Activated CD4-positive, alpha-beta T cell treated with anti-CD3 and anti-CD28 coated beads, Interleukin-2, amount 50 U/mL, for 4 hours (primary cell): ENCODE results near the gene CD247.

Source experiments
- DNase-seq, 2 experiments: peaks; one replicate each; pipeline ENCODE4 v3.0.0-alpha.2; 2020

CD247 gene

GRCh38 chr1:167511374-167511986 lies 6.8 kb downstream of the CD247 start:
- no peak for DNase-seq

- no peak for DNase-seq
Measured at GRCh38 chr1:167510881-167511280, 7.4 kb downstream of the CD247 start.

GRCh38 chr1:167510244-167510643 lies 8.1 kb downstream of the CD247 start:
- DNase-seq, result no peak

DNA sequence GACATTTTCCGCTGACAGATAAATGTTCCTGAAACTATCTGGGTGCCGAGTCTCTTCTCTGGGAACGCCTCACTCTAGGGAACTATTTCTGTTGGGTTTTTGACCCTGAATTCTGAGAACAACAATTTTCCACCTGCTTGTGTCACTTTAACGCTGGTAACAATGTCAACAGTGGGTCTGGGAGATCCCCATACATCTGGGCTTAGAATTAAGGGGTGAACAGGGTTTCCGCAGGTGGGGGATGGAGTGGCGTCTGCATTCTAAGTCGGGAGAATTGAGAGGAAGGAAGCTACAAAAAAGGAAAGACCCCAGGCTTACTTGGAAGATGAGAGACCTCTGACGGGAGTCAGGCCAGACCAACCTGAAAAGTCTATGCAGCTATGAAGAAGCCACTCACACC lies 8.7 kb downstream of the CD247 start:
- no peak for DNase-seq

DNA sequence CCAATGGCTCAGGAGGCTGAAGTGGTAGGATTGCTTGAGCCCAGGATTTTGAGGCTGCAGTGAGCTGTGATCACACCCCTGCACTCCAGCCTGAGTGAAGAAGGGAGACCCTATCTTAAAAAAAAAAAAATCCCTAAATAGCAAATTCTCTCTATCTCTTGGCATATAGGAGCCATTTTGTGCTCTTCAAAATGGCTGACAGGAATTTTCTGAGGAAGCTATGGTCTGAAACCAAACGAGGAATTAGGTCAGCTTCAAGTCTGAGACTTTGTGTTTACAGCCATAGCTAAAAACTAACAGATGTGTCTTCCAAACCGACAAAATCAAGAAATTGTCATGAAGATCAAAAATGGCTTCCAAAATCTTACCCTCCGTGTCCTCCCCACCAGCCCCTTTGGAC lies 10.6 kb downstream of the CD247 start:
- no peak for DNase-seq

- DNase-seq, result no peak
Measured at GRCh38 chr1:167504467-167504827, 13.9 kb downstream of the CD247 start.

DNA sequence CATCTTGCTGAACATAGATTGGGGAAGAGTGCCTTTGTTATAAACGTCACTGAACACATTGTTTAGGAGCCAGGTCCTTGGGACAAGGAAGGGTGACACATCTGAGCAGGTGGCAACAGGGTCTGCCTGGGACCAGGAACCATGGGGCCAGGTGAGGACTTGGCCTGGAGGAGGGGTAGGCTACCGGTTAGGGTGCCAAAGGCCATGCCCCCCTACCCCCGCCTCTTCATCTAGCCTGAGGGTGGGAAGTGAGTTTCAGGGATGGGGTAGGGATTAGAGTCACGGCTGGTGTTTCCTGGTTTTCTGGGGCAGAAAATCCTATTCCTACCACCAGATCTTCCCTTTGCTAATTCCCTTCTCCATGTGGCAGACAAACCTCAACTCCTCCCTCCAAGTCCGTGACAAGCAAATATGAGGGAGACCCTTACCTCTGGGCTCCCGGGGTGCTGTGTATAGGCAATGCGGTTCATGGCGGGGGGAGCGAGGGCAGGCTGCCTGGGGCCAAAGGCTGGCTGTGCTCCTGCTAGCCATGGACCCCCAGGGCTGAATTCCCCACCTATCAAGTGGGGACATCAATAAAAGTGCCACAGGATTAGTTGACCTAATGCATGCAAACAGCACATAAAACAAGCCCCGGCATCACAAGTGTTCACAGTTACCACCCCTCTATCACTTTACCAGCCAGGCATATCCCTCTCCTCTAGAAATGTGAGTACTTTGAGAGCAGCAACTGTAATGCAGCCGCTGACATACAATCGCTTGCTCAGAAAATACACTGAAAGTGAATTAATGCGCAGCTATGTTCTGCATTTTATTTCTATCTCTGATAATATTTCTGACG lies 14.5 kb downstream of the CD247 start:
- DNase-seq, result no peak

DNA sequence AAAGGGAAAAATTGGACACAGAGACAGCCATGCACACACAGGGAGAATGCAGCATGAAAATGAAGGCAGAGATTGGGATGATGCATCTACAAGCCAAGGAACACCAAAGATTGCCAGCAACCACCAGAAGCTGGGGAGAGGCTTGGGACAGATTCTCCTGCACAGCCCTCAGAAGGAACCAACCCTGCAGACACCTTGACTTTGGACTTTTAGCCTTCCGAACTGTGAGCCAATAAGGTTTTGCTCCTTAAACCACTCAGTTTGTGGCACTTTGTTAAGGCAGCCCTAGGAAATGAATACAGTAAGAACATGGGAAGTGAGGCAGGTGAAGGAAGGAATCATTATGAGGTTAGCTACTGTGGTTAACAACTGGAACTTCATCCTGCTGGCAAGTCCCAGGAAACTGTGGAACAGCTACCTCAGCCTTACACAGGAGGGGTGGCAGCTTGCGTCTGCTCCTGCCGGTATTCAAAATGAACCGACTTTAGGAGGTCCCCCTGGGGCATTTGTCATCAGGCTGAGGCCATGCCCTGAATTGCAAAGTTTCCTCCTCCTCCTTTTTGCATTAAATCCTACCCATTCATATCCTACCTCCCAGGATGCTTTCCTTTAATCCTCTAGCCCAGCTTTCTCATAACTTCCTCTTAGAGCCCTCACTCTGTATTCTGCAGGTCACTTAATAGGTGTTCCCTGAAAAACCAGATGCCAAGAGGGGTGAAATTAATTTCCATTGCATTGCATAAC lies 15.4 kb downstream of the CD247 start:
- no peak for DNase-seq

- no peak for DNase-seq
Measured at GRCh38 chr1:167502192-167502551, 16.2 kb downstream of the CD247 start.

DNA sequence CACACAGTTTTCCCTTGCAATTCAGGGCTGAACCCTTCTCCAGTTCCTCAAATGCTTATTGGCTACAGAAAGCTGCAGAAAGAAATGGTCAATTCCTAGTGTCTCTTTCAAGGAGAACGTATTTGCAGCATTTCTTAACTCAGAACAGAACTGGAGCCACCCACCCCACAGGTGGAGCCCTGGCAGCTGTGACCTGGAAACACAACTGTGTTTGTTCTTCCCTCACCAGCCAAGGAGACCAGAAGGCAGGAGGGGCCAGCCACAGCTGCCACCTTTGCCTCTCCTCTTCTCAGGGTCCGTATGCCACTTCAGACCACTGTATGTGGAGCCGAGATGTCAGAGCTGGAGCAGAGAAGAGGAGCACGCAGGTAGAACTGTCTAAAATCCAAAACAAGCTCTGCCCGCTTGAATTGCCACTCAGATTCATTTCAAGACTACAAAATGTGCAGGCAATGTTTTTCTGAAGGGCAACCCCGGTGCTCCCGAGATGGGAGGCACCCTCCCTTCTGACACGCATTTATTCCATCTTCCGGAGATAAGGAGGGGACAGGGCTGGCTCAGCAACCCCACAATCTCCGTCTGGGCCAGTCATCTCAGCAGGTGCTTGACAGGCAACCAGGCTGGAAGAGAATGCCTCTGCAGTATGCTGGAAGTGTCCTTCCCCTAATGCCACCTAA lies 16.7 kb downstream of the CD247 start:
- DNase-seq, result peak; percentile 50 to 51

GRCh38 chr1:167500283-167500860 lies 18.0 kb downstream of the CD247 start:
- DNase-seq, result no peak

DNA sequence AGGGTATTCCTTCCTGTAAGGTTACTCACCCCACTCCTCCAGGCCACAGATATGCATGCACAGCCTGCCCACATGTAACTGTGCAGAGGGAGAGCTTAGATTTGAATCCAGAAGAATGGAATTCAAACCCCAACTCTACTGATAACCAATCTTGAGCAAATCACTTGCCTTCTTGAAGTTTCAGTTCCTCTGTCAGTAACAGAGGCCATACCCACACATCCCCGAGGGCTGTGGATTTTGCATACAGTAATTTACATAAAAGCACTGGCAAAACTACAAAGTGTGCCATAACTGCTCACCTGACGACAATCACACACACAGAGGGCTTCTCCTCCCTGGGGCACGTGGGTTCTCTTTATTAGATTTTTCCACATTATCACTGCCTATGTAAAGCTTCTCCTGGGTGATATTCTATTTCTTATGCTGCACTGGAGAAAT lies 18.6 kb downstream of the CD247 start:
- DNase-seq, result no peak

- DNase-seq, result no peak
Measured at GRCh38 chr1:167499106-167499505, 19.2 kb downstream of the CD247 start.

DNA sequence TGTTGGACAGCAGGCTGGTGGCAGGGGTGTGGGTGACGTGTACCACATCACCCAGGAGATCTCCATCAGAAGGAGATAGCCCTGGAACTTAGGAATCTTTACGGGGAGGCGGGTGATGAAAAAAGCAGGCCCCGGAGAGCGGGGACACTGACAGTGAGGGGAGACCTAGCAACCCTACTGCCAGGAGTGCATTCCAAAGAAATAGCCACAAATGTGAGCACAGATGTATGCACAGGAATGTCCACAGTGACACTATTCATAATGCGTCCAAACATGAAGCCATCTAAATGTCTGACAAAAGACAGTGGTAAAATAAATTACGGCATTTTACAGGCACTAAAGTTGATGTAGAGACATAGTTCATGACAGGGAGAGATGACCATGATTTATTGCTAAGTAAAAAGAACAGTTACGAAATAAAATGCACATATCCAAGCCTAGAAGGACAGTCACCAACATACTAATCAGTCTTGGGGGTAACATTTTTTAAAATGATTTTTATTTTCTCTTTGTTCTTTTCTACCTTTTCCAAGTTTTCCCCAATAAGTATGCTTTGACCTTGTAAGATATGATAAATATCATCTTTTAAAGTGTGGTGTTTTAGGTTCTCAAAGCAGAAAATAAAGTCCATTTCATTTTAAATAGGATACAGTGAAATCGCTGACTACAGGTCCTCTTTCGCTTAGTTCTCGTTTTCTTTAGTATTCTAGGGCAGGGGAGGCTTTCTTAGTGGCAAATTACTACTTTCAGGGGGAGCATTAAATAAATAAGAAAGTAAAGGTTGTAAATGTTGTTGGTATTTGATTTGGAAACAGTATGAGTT lies 21.3 kb downstream of the CD247 start:
- DNase-seq, result no peak

GRCh38 chr1:167493372-167493771 lies 25.0 kb downstream of the CD247 start:
- no peak for DNase-seq

- peak in 1 of 2 experiments; percentile 28 for DNase-seq
Measured at GRCh38 chr1:167492481-167492910, 25.8 kb downstream of the CD247 start.

DNA sequence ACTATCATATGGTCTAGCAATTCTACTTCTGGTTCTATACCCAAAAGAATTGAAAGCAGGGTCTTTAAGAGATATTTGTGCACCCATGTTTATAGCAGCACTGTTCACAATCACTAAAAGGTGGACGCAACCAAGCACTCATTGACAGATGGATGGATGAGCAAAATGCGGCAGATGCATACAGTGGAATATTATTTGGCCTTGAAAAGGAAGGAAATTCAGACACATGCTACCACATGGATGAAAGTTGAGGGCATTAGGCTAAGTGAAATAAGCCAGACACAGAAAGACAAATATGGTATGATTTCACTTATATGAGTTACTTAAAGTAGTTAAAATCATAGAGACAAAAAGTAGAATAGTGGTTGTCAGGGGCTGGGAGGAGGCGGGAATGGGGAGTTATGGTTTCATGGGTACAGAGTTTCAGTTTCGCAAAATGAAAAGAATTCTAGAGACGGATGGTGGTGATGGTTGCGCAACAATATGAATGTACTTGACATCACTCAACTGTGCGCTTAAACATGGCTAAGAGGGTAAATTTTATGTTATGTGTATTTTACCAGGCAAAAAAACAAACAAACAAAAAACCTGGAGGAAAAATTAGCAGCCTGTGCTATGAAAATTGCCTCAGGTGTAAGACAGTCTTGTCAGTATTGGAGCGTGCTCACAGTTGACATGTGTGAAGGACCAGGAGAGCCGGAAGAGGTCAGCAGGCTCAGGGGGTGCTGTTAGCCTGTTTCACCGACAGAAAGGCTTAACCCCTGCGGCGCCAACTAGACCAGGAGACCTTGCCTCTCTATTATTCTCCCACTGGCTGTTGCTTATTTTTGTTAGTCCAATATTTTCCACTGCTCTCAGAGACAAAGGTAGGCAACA lies 26.5 kb downstream of the CD247 start:
- DNase-seq, result no peak

DNA sequence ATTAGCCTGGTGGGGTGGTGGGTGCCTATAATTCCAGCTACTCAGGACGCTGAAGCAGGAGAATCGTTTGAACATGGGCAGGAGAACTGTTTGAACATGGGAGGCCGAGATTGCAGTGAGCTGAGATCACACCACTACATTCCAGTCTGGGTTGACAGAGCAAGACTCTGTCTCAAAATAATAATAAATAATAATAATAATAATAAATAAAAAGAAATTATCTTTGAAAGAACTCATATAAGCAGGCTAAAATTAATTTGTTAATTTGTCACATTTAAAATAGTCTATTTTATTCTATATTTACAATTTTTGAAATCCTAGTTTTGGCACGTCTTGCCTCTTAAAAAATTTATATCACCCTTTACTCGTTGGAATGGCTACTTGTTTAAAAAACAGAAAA lies 27.6 kb downstream of the CD247 start:
- no peak for DNase-seq

- peak; percentile 50 to 51 for DNase-seq
Measured at GRCh38 chr1:167489571-167490340, 28.6 kb downstream of the CD247 start.

GRCh38 chr1:167488786-167489185 lies 29.5 kb downstream of the CD247 start:
- DNase-seq, result no peak
